ENCODE data around the gene PSME2.

Gene PSME2

GRCh38 chr14:24146453-24146977, at the start of gene PSME2:
TSS of gene PSME2 (minus strand) at chr14:24146610. CDS start at chr14:24146581, 29 bp downstream.
- peak; percentile 97 for DNase-seq

DNA sequence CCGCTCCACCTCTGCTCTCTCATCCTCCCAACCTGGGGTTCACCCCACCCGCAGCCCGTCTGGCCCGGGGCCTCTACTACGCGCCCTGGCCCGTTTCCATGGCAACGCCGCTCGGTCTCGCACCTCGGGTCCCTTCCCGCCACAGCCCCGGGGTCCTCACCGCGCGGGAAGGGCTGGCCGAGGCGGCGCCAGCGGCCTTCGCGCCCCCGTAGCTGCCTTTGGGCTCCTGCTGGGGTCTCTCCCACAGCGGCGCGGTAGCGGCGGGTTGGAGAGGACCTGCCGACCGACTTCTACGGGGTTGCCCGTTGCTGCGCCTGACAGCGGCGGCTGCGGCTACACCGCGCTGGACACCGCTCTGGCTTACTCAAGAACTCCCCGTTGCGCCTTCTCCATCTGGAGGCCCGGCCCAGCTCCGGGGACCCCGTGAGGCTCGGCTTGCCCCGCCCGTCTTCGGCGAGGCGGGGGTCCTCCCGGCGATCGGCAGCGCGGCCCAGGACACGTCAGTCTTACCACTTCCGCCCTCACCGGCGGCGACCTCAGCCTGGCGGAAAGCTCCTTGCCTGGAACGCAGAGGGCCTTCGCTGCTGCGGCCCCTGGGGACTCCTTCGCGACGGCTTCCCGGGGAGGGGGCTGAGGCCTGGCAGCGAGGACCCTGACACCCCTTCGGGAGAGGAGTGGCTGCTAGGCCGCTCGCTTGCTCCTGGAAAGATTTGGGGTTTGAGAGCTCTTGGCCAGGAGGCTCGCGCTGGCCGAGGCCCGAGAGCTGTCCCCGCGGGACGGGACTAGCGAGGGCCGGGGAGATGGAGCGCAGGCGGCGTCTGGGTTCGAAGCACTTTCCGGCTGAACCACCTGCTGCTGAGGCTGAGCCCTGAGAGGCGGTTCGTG, 49.0 kb upstream of the PSME2 start, which contains the start of gene TM9SF1:
Gene TM9SF1 (minus strand): TSS at position 256 of the 885 bp plus-strand sequence. CDS start 422 bp downstream, outside the sequence.
- DNase-seq = peak; percentile 86

DNA sequence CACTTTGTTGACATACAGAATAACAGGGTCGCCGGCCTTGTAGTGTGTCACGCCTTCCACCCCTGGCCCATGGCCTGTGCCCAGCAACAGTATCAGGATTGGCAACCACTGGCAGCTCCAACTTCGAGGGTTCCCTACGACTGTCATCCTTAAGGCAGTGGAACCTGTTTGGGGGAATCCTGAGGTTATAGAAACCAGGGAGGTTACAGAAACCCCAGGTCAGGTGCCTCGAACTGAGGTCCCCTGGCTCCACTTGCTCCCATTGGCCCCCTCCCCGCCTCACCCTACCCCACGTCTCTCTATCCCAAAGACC, 48.4 kb upstream of the PSME2 start:
- no peak for DNase-seq

DNA sequence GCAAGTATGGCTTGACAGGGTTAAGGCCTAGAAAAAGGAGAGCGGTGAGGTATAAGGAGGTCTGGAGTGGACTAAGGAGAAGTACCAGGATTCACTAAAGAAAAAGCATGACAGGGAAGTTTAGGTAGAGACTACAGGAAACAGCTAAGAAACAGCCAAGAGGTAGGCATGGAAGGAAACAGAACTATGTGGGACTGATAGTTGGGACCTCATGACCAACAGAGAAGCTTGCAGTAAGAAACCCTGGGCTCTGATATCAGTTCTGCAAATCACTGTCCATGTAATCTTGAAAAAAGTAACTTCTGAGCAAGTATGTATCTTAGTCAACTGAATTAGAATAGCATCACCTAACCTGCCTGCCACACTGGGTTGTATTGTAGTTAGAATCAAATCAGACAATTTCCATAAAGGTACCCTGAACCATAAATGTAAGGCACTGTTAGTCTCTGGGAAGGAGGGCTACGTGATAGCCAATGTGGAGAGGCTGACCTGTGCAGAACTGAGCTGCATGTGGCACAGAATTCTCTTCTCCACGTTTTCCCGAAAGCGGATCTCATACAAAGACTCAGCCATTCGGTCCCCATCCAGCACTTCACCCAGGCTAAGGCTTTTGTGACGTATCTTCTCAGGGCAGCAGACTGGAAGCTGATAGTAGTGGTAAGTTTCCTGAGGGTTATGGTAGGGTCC, 47.9 kb upstream of the PSME2 start:
- no peak for DNase-seq

DNA sequence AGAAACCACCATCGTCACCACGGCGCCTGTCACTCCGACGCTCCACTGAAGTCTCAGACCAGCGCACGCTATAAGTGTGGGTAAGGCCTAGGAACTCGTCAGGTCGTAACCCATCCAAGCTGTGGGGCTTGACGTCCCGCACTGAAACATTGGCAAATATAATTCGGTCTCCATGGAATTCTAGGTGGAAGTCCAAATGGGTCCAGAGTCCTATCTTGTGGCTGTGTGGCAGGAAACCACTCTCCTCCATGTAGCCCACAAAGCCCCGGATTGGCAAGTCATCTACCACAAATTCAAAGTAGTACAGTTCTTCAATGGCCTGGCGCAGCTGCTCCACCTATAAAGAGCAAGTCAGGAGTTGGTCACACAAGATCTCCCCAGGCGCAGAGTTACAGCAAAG, 46.5 kb upstream of the PSME2 start:
- no peak for DNase-seq

DNA sequence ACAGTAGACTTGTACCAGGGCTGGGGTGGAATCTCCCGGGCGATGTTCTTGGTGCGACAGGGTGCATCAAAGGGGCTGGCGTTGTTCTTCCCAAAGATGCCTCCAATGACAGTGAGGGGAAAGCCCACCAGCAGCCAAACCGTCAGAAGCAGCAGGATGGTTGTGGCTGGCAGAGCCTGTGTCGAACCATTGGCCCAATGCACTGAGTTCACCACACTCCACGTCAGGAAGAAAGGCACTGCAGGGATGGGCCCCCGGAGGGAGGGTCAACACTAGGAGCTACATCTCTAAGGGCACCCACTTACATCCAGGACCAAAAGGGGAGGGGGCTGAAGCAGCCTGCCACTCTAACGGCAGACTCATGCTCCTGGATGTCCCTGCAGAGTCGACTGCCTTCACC, 44.0 kb upstream of the PSME2 start:
- DNase-seq = no peak

DNA sequence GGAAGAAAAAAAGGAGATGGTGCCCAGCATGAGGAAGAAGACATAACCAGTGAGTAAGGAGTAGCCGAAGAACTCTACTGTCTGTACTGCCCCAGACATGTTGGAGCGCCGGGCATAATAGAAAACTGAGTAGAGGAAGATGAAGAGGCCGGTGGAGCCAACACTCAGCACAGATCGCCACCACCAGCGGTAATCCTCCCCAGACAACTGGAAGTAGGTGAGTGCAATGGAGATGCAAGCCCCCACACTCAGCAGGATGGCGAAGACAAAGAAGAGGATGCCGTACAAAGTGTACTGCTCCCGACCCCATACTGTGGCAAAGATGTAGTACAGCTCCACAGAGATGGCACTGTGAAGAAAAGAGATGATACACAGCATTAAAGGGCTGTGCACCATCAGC, 43.0 kb upstream of the PSME2 start:
- DNase-seq = no peak

DNA sequence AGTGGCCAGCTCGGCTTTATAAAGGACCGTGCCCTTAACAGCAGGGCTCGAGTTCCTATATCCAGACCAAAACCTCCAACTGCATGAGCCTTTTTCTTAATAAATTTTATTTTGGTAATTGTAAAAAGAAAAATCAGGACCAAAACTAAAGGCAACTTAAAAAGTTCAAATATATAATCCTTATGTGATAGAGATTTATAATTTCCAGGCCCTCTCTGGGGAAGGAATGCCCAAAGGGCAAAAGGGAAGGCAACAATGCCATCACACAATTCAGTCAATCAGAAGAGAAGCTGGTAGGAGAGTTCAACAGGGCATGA, 42.6 kb upstream of the PSME2 start:
- DNase-seq = no peak

DNA sequence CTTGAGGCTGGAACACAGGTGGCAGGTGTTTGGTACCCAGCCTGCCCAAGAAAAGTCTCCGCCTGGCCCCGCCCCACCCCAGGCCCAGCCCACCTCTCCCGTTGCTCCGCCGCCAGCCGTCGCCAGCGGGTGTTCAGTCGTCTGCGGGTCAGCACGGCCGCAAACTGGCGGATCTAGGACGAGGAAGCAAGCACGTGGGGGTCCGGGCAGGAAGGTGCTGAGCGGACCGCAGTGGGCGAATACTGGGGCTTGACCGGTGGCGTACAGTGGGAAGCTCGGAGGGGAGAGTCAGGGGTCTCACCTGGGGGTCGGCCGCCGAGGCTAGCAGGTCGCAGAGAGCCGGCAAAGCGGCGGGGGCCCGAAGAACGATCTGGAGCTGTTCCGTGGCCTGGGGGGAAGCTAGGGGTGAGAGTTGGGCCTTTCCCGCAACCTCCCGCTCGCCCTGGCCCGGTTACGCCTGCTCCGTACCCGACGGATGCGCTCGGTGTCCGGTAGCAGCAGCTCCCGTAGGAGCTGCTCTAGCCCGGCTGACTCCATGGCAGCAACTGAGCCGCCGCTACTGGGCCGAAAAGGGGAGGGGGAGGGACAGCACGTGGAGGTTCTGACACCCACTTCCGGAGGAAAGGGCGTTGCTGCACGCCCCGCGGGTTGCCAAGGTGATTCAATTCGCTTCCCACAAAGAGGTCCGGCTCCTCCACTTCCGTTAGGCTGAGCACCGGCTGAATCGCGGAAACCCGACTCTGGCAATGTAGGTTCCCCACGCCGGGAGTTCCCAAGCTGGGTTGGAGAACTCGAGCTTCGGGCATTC, 42.0 kb upstream of the PSME2 start, which contains the start of gene IPO4:
Gene IPO4 (minus strand): TSS at position 566 of the 808 bp plus-strand sequence. CDS start 29 bp downstream, at position 537.
- DNase-seq = peak; percentile 89

- no peak for DNase-seq
Observed at GRCh38 chr14:24187539-24187915, 41.1 kb upstream of the PSME2 start.

DNA sequence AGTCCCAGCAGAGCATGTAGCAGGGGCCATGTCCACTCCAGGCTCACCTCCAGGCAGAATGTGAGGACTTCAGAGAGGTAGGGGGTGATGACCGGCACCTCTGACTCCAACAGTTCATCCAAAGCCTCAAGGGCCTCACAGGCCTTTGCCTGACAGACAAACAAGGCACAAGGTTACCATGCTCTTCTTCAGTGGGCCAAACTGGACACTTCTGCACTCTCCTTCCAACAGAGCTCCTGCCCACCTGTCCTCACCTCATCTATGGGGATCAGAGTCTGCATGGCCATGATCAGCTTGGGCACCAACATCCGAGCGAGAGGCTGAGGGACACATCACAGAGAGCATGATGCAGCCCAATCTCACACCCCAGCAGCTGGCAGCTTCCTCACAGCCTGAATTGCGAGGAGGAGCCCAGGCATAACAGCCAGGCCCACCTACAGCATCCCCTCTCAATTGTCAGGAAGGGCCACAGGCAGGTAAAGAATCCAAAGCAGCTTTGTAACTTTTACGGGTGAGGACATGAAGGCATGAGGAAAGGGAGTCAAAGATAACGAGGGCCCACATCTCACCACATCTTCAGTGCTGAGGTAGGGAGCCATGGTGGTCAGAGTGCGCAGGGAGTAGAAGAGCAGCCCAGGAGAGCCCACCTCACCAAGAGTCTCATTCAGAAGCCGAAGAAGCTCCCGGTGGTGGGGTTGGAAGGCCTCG, 40.6 kb upstream of the PSME2 start:
- no peak for DNase-seq

DNA sequence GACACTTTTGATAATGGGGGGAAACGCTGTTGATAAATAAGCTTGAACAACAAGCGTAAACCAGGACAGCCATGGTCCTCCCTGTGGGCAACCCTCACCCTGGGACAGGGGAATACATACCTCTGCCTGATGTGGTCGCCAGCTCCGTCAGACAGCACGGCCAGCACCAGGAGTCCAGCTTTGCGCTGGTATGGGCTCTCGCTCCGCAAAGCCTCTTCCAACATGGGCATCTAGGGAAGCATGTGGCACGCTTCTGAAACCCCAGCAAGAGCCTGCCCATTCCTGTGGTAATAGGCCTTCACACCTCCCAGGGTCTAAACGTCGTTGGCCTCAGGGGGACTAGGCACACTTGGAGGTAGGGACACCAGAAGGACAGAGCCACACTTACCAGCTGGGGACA, 39.3 kb upstream of the PSME2 start:
- no peak for DNase-seq

GRCh38 chr14:24185026-24185425, 38.6 kb upstream of the PSME2 start:
- no peak for DNase-seq

- DNase-seq = no peak
Observed at GRCh38 chr14:24184104-24184970, 37.9 kb upstream of the PSME2 start.

DNA sequence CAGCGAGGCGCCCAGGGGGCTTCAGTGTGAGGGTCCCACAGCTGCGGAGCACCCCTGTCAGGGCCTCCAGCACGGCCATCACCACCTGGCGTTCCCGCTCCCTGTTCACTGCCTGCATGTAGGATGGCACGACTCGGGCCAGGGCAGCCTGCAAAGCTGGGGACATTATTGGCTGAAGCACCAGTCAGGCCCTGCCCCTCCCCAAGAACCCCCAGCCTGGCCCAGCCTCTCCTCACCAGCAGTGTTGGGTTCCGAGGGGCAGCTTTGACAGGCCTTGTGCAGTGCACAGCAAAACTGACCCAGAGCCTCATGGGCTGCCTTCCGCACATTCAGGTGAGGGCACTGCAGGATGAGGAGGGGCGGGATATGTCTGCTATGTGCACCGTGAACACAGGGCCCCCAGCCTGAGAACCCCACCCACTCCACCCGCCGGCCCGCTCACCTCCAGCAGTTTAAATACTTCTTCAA, 36.6 kb upstream of the PSME2 start:
- DNase-seq = no peak

GRCh38 chr14:24182110-24182882, 35.9 kb upstream of the PSME2 start:
- no peak for DNase-seq

- no peak for DNase-seq
Observed at GRCh38 chr14:24181371-24182077, 35.1 kb upstream of the PSME2 start.

DNA sequence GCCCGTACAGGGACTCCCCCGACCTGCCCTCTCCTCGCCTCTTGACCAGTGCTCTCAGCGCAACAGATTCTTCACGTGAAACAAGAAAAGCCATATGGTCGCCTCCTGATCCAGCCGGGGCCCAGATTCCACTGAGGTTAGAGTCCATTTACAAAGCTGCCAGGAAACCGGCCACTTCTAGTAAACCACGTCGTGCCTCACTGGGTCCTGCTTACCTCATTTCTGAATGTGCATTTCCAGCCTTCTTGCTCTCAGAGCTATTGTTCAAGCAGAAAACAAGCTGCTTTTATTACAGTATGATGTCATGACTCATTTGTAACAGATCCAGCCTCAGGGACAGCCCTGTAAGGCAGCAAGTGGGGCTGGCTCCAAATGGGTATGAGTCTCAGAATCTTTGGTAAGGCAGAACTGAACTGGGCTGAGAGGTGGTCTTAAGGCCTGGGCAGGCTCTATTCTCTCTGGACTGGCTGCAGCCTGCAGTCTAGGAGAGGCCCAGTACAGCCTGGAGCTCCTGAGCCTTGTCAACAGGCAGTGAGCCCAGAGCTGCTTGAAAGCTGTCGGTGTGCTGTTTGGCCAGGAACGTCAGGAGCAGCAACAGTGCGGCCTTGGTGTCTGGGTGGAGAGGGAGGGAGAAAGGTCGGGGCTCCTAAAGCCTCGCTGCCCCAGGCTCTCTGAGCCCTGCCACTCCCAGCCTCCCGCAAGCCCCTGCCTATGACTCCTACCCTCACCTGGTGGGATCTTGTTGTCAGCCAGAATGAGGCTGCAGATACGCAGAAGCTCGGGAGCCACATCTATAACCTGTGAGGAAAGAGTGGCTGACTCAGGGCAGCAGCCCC, 33.8 kb upstream of the PSME2 start:
- DNase-seq = no peak
